ENCODE measurements around the gene CTDP1.

The CTDP1 gene

DNA sequence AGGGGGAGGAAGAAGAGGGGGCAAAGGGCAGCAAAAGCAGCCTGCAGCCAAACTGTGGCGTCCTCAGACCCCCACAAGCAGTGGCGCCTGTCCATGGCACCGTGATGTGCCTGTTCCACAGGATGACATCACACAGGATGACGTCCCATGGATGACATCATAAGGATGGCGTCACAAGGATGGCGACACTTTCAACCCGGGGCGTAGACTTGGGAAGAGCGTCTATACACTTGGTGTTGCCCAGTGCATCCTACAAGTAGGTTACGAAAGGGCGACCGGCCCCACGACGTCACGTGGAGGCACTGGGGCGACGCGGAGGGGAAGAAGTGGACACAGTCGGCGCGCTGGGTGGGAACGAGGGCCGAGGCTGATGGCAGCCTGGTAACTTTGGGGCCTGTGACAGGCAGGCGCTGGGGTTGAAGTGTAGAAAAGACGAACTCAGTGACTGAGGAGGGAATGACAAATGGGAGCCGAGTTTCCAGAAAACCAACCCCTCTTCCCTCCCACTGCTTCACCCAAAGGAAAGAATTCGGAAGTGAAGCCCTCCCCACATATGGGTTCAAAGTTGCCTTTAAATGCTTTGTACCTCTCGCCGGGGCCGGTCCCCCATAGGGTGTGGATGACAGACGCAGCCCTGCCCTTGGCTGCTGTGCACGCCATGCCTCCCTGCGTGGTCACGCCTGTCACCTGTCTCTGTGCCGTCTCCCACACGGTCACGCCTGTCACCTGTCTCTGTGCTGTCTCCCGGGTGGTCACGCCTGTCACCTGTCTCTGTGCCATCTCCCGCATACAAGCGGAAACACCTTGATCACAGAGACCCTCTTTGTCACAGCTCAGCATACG, 104.7 kb downstream of the CTDP1 start:
- Histone ChIP-seq H4K91ac (ENCODE audit: low read length) (no peak overlapping the region), H2BK120ac (ENCODE audit: low read depth, low read length) (no peak overlapping the region), H3K9me3 (ENCODE audit: control insufficient read depth, low read length) (no peaks in the 10 kb centered on the region), H3K14ac (ENCODE audit: low read length in 2 of 2) (no peak overlapping the region), H3K4me3 (ENCODE audit: insufficient read depth in 1 of 2, low read depth in 1 of 2, low read length in 2 of 2) (no peak overlapping the region), H3K4me1 (ENCODE audit: control insufficient read depth, insufficient read depth, low read depth, low read length) (peaks cover 10% of the 10 kb centered on the region), H3K79me1 (replicated peaks; ENCODE audit: low read length, poor library complexity, severe bottlenecking) (no peaks in the 10 kb centered on the region), H3K27me3 (ENCODE audit: control insufficient read depth in 1 of 2, insufficient read depth in 1 of 2, low read length in 2 of 2) (peaks cover 33 to 70% of the 10 kb centered on the region in 2 experiments), H3K23ac (ENCODE audit: low read length in 2 of 2) (no peak overlapping the region), H2BK5ac (ENCODE audit: low read depth, low read length, poor library complexity, severe bottlenecking) (no peak overlapping the region), H2AFZ (ENCODE audit: low read depth, low read length) (no peak overlapping the region), H3K18ac (ENCODE audit: low read depth in 1 of 2, low read length in 2 of 2) (no peak overlapping the region), H3K27ac (ENCODE audit: low read length, poor library complexity, severe bottlenecking) (no peak overlapping the region), H4K8ac (ENCODE audit: low read length) (no peak overlapping the region), H2AK5ac (ENCODE audit: low read length, severe bottlenecking) (no peak overlapping the region), H3K36me3 (ENCODE audit: control insufficient read depth in 1 of 2, insufficient read depth in 2 of 2, low read depth in 1 of 2, low read length in 2 of 2) (no peaks in the 10 kb centered on the region), H3K9ac (ENCODE audit: low read length) (no peak overlapping the region), H3K4me2 (ENCODE audit: low read length, poor library complexity, severe bottlenecking) (no peak overlapping the region), H3K4ac (ENCODE audit: low read depth in 1 of 2, low read length in 2 of 2) (no peak overlapping the region), H2BK12ac (ENCODE audit: low read length in 2 of 2) (no peak overlapping the region), H2BK15ac (ENCODE audit: low read depth, poor library complexity, severe bottlenecking) (no peak overlapping the region)
- WGBS, result 90% methylated on average over 40 of the region's 42 CpGs
- no peak for DNase-seq

DNA sequence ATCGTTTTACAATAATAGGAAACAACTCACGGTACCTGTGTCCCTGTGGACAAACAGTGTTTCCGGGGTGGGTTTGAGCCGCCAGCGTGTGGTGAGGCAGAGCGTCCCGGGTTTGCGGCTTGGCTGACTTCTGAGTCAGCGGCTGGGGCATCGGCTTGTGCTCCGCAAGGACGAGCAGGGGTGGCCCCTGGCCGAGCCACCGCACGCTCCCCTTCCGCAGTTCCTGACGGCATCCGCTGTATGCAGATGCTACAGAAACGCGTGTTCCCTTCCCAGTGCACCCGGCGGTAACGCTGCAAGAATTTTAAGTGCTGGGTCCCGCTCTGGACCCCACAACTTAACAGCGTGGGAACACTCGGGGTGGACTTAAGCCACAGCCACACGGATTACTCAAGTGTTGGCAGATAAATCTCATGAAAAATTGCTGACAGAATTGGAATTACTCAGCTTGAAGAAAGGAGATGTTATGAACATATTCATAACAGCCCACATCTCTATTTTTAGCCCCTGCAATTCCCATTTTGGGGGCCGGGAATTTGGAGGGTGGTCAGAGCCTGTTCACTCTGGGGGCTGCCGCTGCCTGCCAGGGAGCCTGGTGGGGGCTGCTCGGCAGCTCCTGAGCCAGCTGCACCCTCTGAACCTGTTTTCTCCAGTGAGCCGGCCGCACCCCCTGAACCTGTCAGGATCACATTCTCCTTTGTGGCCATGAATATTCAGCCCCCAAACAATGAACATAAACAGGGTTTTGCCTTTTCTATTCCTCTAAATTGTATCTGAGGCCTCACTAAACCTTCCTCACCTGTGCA, 105.6 kb downstream of the CTDP1 start:
- 81% methylated on average over 31 of the region's 32 CpGs for WGBS
- Histone ChIP-seq H3K4me2 (ENCODE audit: low read length, poor library complexity, severe bottlenecking) (no peak overlapping the region), H3K27ac (ENCODE audit: low read length, poor library complexity, severe bottlenecking) (no peak overlapping the region), H3K9me3 (ENCODE audit: control insufficient read depth, low read length) (no peaks in the 10 kb centered on the region), H4K8ac (ENCODE audit: low read length) (no peak overlapping the region), H3K4ac (ENCODE audit: low read depth in 1 of 2, low read length in 2 of 2) (no peak overlapping the region), H3K18ac (ENCODE audit: low read depth in 1 of 2, low read length in 2 of 2) (no peak overlapping the region), H3K36me3 (ENCODE audit: control insufficient read depth in 1 of 2, insufficient read depth in 2 of 2, low read depth in 1 of 2, low read length in 2 of 2) (no peaks in the 10 kb centered on the region), H3K23ac (ENCODE audit: low read length in 2 of 2) (no peak overlapping the region), H3K4me3 (ENCODE audit: insufficient read depth in 1 of 2, low read depth in 1 of 2, low read length in 2 of 2) (no peak overlapping the region), H2BK120ac (ENCODE audit: low read depth, low read length) (no peak overlapping the region), H2BK15ac (ENCODE audit: low read depth, poor library complexity, severe bottlenecking) (no peak overlapping the region), H3K9ac (ENCODE audit: low read length) (no peak overlapping the region), H3K79me1 (replicated peaks; ENCODE audit: low read length, poor library complexity, severe bottlenecking) (no peaks in the 10 kb centered on the region), H3K27me3 (ENCODE audit: control insufficient read depth in 1 of 2, insufficient read depth in 1 of 2, low read length in 2 of 2) (peaks cover 37 to 76% of the 10 kb centered on the region in 2 experiments), H2AK5ac (ENCODE audit: low read length, severe bottlenecking) (no peak overlapping the region), H2AFZ (ENCODE audit: low read depth, low read length) (no peak overlapping the region), H2BK5ac (ENCODE audit: low read depth, low read length, poor library complexity, severe bottlenecking) (no peak overlapping the region), H2BK12ac (ENCODE audit: low read length in 2 of 2) (no peak overlapping the region), H3K4me1 (ENCODE audit: control insufficient read depth, insufficient read depth, low read depth, low read length) (peaks cover 10% of the 10 kb centered on the region), H4K91ac (ENCODE audit: low read length) (no peak overlapping the region), H3K14ac (ENCODE audit: low read length in 2 of 2) (no peak overlapping the region)
- no peak for DNase-seq

DNA sequence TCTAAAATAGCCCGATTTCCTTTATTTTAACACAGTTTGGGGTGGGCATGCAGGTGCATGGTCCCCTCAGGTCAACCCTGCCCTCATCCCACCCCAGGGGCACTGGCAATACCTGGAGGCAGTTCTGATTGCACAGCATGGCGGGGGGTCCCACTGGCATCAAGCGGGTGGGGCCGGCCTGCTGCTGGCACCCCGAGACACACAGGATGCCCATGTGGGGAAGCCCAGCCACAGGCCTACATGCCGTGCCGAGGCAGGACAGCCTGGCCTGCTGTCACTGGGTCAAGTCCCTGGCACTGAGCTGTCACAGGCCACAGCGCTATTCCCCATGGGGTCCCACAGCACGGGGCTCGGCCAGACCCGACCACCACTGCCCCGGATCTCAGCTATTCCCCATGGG, 106.2 kb downstream of the CTDP1 start:
- Histone ChIP-seq H2BK12ac (ENCODE audit: low read length in 2 of 2) (no peak overlapping the region), H3K9me3 (ENCODE audit: control insufficient read depth, low read length) (no peaks in the 10 kb centered on the region), H2AK5ac (ENCODE audit: low read length, severe bottlenecking) (no peak overlapping the region), H3K23ac (ENCODE audit: low read length in 2 of 2) (no peak overlapping the region), H3K4me3 (ENCODE audit: insufficient read depth in 1 of 2, low read depth in 1 of 2, low read length in 2 of 2) (no peak overlapping the region), H3K18ac (ENCODE audit: low read depth in 1 of 2, low read length in 2 of 2) (no peak overlapping the region), H3K4me2 (ENCODE audit: low read length, poor library complexity, severe bottlenecking) (no peak overlapping the region), H2BK120ac (ENCODE audit: low read depth, low read length) (no peak overlapping the region), H3K79me1 (replicated peaks; ENCODE audit: low read length, poor library complexity, severe bottlenecking) (no peaks in the 10 kb centered on the region), H3K27ac (ENCODE audit: low read length, poor library complexity, severe bottlenecking) (no peak overlapping the region), H4K8ac (ENCODE audit: low read length) (no peak overlapping the region), H2AFZ (ENCODE audit: low read depth, low read length) (no peak overlapping the region), H3K14ac (ENCODE audit: low read length in 2 of 2) (no peak overlapping the region), H3K4me1 (ENCODE audit: control insufficient read depth, insufficient read depth, low read depth, low read length) (peaks cover 13% of the 10 kb centered on the region), H4K91ac (ENCODE audit: low read length) (no peak overlapping the region), H3K27me3 (ENCODE audit: control insufficient read depth in 1 of 2, insufficient read depth in 1 of 2, low read length in 2 of 2) (peaks cover 44 to 82% of the 10 kb centered on the region in 2 experiments), H3K4ac (ENCODE audit: low read depth in 1 of 2, low read length in 2 of 2) (no peak overlapping the region), H2BK5ac (ENCODE audit: low read depth, low read length, poor library complexity, severe bottlenecking) (no peak overlapping the region), H3K9ac (ENCODE audit: low read length) (no peak overlapping the region), H3K36me3 (ENCODE audit: control insufficient read depth in 1 of 2, insufficient read depth in 2 of 2, low read depth in 1 of 2, low read length in 2 of 2) (no peaks in the 10 kb centered on the region), H2BK15ac (ENCODE audit: low read depth, poor library complexity, severe bottlenecking) (no peak overlapping the region)
- no peak for DNase-seq
- 85% methylated on average over 11 of the region's 12 CpGs for WGBS

DNA sequence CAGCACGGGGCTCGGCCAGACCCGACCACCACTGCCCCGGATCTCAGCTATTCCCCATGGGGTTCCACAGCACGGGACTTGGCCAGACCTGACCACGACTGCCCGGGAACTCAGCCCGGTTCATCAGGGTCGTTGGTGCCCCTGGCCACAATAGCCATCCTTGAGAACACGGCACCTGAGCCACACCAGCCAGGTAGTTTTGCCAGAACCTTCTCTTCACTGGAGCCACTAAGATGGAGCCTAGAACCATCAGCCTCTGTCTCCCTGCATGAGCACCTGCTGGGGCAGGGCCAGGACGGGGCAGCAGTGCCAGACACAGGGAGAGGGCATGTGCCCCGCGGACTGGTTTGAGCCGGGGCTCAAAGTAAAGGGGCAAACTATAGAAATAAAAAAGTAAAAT, 106.7 kb downstream of the CTDP1 start:
- Histone ChIP-seq H2AFZ (ENCODE audit: low read depth, low read length) (no peak overlapping the region), H3K79me1 (replicated peaks; ENCODE audit: low read length, poor library complexity, severe bottlenecking) (no peaks in the 10 kb centered on the region), H2BK5ac (ENCODE audit: low read depth, low read length, poor library complexity, severe bottlenecking) (no peak overlapping the region), H2BK120ac (ENCODE audit: low read depth, low read length) (no peak overlapping the region), H4K8ac (ENCODE audit: low read length) (no peak overlapping the region), H3K9me3 (ENCODE audit: control insufficient read depth, low read length) (no peaks in the 10 kb centered on the region), H3K4ac (ENCODE audit: low read depth in 1 of 2, low read length in 2 of 2) (no peak overlapping the region), H3K36me3 (ENCODE audit: control insufficient read depth in 1 of 2, insufficient read depth in 2 of 2, low read depth in 1 of 2, low read length in 2 of 2) (no peaks in the 10 kb centered on the region), H3K4me1 (ENCODE audit: control insufficient read depth, insufficient read depth, low read depth, low read length) (peaks cover 17% of the 10 kb centered on the region), H2AK5ac (ENCODE audit: low read length, severe bottlenecking) (no peak overlapping the region), H2BK15ac (ENCODE audit: low read depth, poor library complexity, severe bottlenecking) (no peak overlapping the region), H3K18ac (ENCODE audit: low read depth in 1 of 2, low read length in 2 of 2) (no peak overlapping the region), H4K91ac (ENCODE audit: low read length) (no peak overlapping the region), H3K27ac (ENCODE audit: low read length, poor library complexity, severe bottlenecking) (no peak overlapping the region), H2BK12ac (ENCODE audit: low read length in 2 of 2) (no peak overlapping the region), H3K27me3 (ENCODE audit: control insufficient read depth in 1 of 2, insufficient read depth in 1 of 2, low read length in 2 of 2) (peaks cover 44 to 78% of the 10 kb centered on the region in 2 experiments), H3K14ac (ENCODE audit: low read length in 2 of 2) (no peak overlapping the region), H3K23ac (ENCODE audit: low read length in 2 of 2) (no peak overlapping the region), H3K4me3 (ENCODE audit: insufficient read depth in 1 of 2, low read depth in 1 of 2, low read length in 2 of 2) (no peak overlapping the region), H3K4me2 (ENCODE audit: low read length, poor library complexity, severe bottlenecking) (no peak overlapping the region), H3K9ac (ENCODE audit: low read length) (no peak overlapping the region)
- WGBS, result 87% methylated on average over 10 of the region's 14 CpGs
- no peak for DNase-seq

Data from mesenchymal stem cell (in vitro differentiated cells and primary cell).